ENCODE measurements around the gene KRT74. TPM values are rescaled to one million over a fixed set of nuclear protein-coding genes. Genes with fewer than 3 reads are reported as not detected.

The KRT74 gene
- total RNA-seq, 1 experiment from 2014 or later: not detected

DNA sequence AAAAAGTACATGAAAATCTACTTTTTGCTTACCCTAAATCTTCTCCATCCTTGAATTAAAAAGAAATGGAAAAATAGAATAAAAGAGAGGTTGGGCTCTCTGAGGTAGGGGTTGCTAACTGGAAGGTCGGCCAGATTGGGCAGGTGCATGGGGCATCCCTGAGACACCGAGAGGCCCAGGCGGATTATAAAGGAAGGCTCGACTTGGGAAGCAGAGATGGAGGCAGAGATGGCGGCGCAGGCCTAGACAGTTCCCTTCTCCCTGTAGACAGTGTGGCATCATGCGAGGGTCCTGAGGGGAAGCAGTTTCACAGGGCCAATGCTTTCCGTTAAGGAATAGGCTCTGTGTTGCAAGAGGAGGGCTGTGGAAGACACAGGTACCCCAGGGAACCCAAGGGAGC lies 3.7 kb upstream of the KRT74 start:
- Histone ChIP-seq H3F3A (ENCODE audit: insufficient read depth, low read depth) (no peaks in the 10 kb centered on the region), H3K27me3 (ENCODE audit: insufficient read depth, low read depth) (no peaks in the 10 kb centered on the region), H3K36me3 (ENCODE audit: low read depth) (no peaks in the 10 kb centered on the region), H2AFZ (no peak overlapping the region), H3K4me1 (replicated peaks; ENCODE audit: insufficient read depth) (peaks cover 19% of the 10 kb centered on the region), H3K4me2 (no peak overlapping the region), H3K79me2 (ENCODE audit: low read depth) (no peaks in the 10 kb centered on the region), H3K9me3 (ENCODE audit: insufficient read depth, low read depth) (no peaks in the 10 kb centered on the region), H3K27ac (no peak overlapping the region), H3K9me2 (ENCODE audit: insufficient read depth) (no peaks in the 10 kb centered on the region), H4K20me1 (ENCODE audit: insufficient read depth) (no peaks in the 10 kb centered on the region), H3K4me3 (no peak overlapping the region)
- ChIA-PET CTCF (interaction anchor here (1.0 kb wide), 1 partner anchor 458 kb away, joined by 3 read pairs; no protein-coding TSS in a partner anchor), POLR2A (ENCODE audit: unreplicated experiment) (no interaction called here)
- intact Hi-C loops (cut with micrococcal nuclease; ENCODE audit: unreplicated experiment): no loop called here
- TF ChIP-seq, protein P1, sequence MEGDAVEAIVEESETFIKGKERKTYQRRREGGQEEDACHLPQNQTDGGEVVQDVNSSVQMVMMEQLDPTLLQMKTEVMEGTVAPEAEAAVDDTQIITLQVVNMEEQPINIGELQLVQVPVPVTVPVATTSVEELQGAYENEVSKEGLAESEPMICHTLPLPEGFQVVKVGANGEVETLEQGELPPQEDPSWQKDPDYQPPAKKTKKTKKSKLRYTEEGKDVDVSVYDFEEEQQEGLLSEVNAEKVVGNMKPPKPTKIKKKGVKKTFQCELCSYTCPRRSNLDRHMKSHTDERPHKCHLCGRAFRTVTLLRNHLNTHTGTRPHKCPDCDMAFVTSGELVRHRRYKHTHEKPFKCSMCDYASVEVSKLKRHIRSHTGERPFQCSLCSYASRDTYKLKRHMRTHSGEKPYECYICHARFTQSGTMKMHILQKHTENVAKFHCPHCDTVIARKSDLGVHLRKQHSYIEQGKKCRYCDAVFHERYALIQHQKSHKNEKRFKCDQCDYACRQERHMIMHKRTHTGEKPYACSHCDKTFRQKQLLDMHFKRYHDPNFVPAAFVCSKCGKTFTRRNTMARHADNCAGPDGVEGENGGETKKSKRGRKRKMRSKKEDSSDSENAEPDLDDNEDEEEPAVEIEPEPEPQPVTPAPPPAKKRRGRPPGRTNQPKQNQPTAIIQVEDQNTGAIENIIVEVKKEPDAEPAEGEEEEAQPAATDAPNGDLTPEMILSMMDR (conservative IDR thresholded peaks at IDR 0.05): no peak
- TF ChIP-seq EZH2 (IDR thresholded peaks at IDR 0.05; ENCODE audit: low read depth): no peak
- no peak for DNase-seq
- BruUV-seq (replicated peaks): no TSS peak

DNA sequence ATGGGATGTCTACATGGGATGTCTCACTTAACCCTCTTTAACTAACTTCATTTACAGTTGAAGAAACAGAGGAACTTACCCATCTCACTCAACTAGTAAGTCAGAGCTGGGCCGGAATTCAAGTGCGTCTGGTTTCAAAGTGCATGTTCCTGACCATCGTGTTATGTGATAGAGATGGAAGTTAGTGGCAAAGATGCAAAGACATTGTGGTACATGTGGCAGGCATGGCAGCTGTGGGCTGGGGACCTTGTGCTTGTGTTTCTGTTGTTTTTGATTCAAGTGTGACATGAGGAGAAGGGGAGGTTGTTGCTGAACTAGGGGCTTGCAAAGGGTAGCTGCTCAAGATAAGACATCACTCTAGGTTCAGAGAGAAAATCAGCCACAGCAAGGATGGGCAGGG lies 2.3 kb upstream of the KRT74 start:
- Histone ChIP-seq H3K9me2 (ENCODE audit: insufficient read depth) (no peaks in the 10 kb centered on the region), H3K9me3 (ENCODE audit: insufficient read depth, low read depth) (no peaks in the 10 kb centered on the region), H3K4me3 (no peak overlapping the region), H2AFZ (no peak overlapping the region), H3K27ac (no peak overlapping the region), H3F3A (ENCODE audit: insufficient read depth, low read depth) (no peaks in the 10 kb centered on the region), H3K27me3 (ENCODE audit: insufficient read depth, low read depth) (no peaks in the 10 kb centered on the region), H3K4me2 (no peak overlapping the region), H3K36me3 (ENCODE audit: low read depth) (no peaks in the 10 kb centered on the region), H3K79me2 (ENCODE audit: low read depth) (no peaks in the 10 kb centered on the region), H3K4me1 (replicated peaks; ENCODE audit: insufficient read depth) (peaks cover 5% of the 10 kb centered on the region; the same call in 1 of the 2 replicates), H4K20me1 (ENCODE audit: insufficient read depth) (no peaks in the 10 kb centered on the region)
- ChIA-PET CTCF (no interaction called here), POLR2A (ENCODE audit: unreplicated experiment) (no interaction called here)
- no TSS peak for BruUV-seq (replicated peaks)
- intact Hi-C loops (cut with micrococcal nuclease; ENCODE audit: unreplicated experiment): no loop called here
- no peak for DNase-seq
- no peak for TF ChIP-seq EZH2 (IDR thresholded peaks at IDR 0.05; ENCODE audit: low read depth)
- TF ChIP-seq, protein P1 (conservative IDR thresholded peaks at IDR 0.05): no peak

DNA sequence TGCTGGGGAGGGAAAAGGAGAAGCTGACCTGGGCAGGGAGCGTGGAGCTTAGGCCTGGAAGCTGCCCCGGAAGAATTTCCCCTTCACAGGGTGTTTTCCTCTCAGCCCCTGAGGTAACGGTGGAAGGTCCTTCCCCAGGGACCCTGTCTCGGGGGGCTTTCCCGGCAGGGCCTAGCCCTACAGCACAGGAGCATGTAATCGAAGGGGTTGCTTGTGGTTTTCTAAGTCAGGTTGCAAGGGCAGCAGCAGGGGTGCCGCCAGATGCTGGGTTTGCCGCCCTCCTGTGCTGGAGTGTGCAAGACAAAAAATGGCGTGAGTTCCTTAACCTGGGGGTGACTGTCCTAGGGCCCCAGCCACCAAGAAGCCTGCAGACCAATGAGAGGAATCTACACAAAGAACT lies 1.6 kb upstream of the KRT74 start:
- DNase-seq: no peak
- Histone ChIP-seq H3K4me3 (no peak overlapping the region), H3K4me1 (replicated peaks; ENCODE audit: insufficient read depth) (no peaks in the 10 kb centered on the region), H3K27ac (no peak overlapping the region), H3F3A (ENCODE audit: insufficient read depth, low read depth) (no peaks in the 10 kb centered on the region), H3K36me3 (ENCODE audit: low read depth) (no peaks in the 10 kb centered on the region), H3K27me3 (ENCODE audit: insufficient read depth, low read depth) (no peaks in the 10 kb centered on the region), H4K20me1 (ENCODE audit: insufficient read depth) (no peaks in the 10 kb centered on the region), H3K9me3 (ENCODE audit: insufficient read depth, low read depth) (no peaks in the 10 kb centered on the region), H3K79me2 (ENCODE audit: low read depth) (no peaks in the 10 kb centered on the region), H2AFZ (no peak overlapping the region), H3K4me2 (no peak overlapping the region), H3K9me2 (ENCODE audit: insufficient read depth) (no peaks in the 10 kb centered on the region)
- ChIA-PET POLR2A (ENCODE audit: unreplicated experiment) (no interaction called here), CTCF (interaction anchor here (0.9 kb wide), 1 partner anchor 203 kb away, joined by 4 read pairs; no protein-coding TSS in a partner anchor)
- BruUV-seq (replicated peaks): no TSS peak
- intact Hi-C loops (cut with micrococcal nuclease; ENCODE audit: unreplicated experiment): no loop called here
- TF ChIP-seq, protein P1 (conservative IDR thresholded peaks at IDR 0.05): no peak
- TF ChIP-seq EZH2 (IDR thresholded peaks at IDR 0.05; ENCODE audit: low read depth): no peak

All from PC-9 (cell line).